Muscle layer of duodenum (tissue), 2 donors: ENCODE results near the gene DTNB.
A peak's percentile ranks its signal among the peaks of the same experiment; 100 is the strongest.

Experiments
- H3K27ac ChIP-seq: one replicate; pipeline ENCODE4 v1.7.0; 2013; ENCODE audit warnings: mild to moderate bottlenecking, low read length
- H3K27me3 ChIP-seq: one replicate; pipeline ENCODE4 v1.7.0; 2013; ENCODE audit warnings: low read depth, mild to moderate bottlenecking, control low read depth, low read length
- H3K36me3 ChIP-seq, 2 donors: one replicate each; pipeline ENCODE4 v1.7.0; 2013; ENCODE audit warnings: low read length in 2 of 2, control low read depth in 1 of 2, mild to moderate bottlenecking in 1 of 2; ENCODE audit not compliant: insufficient read depth in 2 of 2, control insufficient read depth in 1 of 2
- H3K4me1 ChIP-seq, 2 donors: one replicate each; pipeline ENCODE4 v1.7.0; 2013; ENCODE audit warnings: low read length in 2 of 2, mild to moderate bottlenecking in 2 of 2, control low read depth in 1 of 2, moderate library complexity in 1 of 2; ENCODE audit not compliant: insufficient read depth in 2 of 2, control insufficient read depth in 1 of 2
- H3K4me3 ChIP-seq, 2 donors: one replicate each; pipeline ENCODE4 v1.7.0; 2013; ENCODE audit warnings: low read length in 2 of 2, low read depth in 1 of 2, mild to moderate bottlenecking in 1 of 2
- H3K9me3 ChIP-seq, 2 donors: one replicate each; pipeline ENCODE4 v1.7.0; 2013; ENCODE audit warnings: low read length in 2 of 2, control low read depth in 1 of 2, mild to moderate bottlenecking in 1 of 2; ENCODE audit not compliant: control insufficient read depth in 1 of 2
- donor health status: healthy.

DTNB gene

GRCh38 chr2:25478736-25479135, 194.6 kb downstream of the DTNB start:
- H3K4me1 ChIP-seq = no peaks in the 10 kb centered on the region
- peaks cover 0 to 10% of the 10 kb centered on the region in 2 donors for H3K9me3 ChIP-seq
- H3K36me3 ChIP-seq = peaks cover 0 to 6% of the 10 kb centered on the region in 2 donors
- no peak overlapping the region for H3K4me3 ChIP-seq
- H3K27me3 ChIP-seq = no peaks in the 10 kb centered on the region
- H3K27ac ChIP-seq = no peak overlapping the region

- Histone ChIP-seq H3K27ac (no peak overlapping the region), H3K36me3 (peaks cover 0 to 6% of the 10 kb centered on the region in 2 donors), H3K27me3 (no peaks in the 10 kb centered on the region), H3K4me3 (no peak overlapping the region), H3K4me1 (no peaks in the 10 kb centered on the region), H3K9me3 (peaks cover 0 to 10% of the 10 kb centered on the region in 2 donors)
These were observed 199.5 kb downstream of the DTNB start for GRCh38 chr2:25473758-25474340.

- no peak overlapping the region for H3K4me3 ChIP-seq
- peaks cover 0 to 6% of the 10 kb centered on the region in 2 donors for H3K36me3 ChIP-seq
- no peaks in the 10 kb centered on the region for H3K4me1 ChIP-seq
- no peak overlapping the region for H3K27ac ChIP-seq
- H3K9me3 ChIP-seq = peaks cover 0 to 10% of the 10 kb centered on the region in 2 donors
- no peaks in the 10 kb centered on the region for H3K27me3 ChIP-seq
These were observed 200.2 kb downstream of the DTNB start for GRCh38 chr2:25473131-25473530.

- Histone ChIP-seq H3K36me3 (peaks cover 0 to 6% of the 10 kb centered on the region in 2 donors), H3K27ac (no peak overlapping the region), H3K27me3 (no peaks in the 10 kb centered on the region), H3K4me1 (no peaks in the 10 kb centered on the region), H3K9me3 (peaks cover 0 to 7% of the 10 kb centered on the region in 2 donors), H3K4me3 (no peak overlapping the region)
These were observed 202.6 kb downstream of the DTNB start for GRCh38 chr2:25470806-25471205.

GRCh38 chr2:25467743-25468142, 205.6 kb downstream of the DTNB start:
- no peak overlapping the region for H3K27ac ChIP-seq
- no peaks in the 10 kb centered on the region for H3K4me1 ChIP-seq
- no peak overlapping the region for H3K4me3 ChIP-seq
- H3K27me3 ChIP-seq = no peaks in the 10 kb centered on the region
- no peaks in the 10 kb centered on the region for H3K9me3 ChIP-seq
- H3K36me3 ChIP-seq = no peaks in the 10 kb centered on the region

GRCh38 chr2:25462021-25462420, 211.4 kb downstream of the DTNB start:
- H3K27me3 ChIP-seq = no peaks in the 10 kb centered on the region
- no peak overlapping the region for H3K4me3 ChIP-seq
- H3K9me3 ChIP-seq = no peaks in the 10 kb centered on the region
- H3K36me3 ChIP-seq = no peaks in the 10 kb centered on the region
- H3K27ac ChIP-seq = no peak overlapping the region
- H3K4me1 ChIP-seq = peaks cover 0 to 4% of the 10 kb centered on the region in 2 donors

- no peaks in the 10 kb centered on the region for H3K27me3 ChIP-seq
- no peak overlapping the region for H3K4me3 ChIP-seq
- H3K36me3 ChIP-seq = no peaks in the 10 kb centered on the region
- H3K27ac ChIP-seq = no peak overlapping the region
- H3K4me1 ChIP-seq = peaks cover 0 to 5% of the 10 kb centered on the region in 2 donors
- no peaks in the 10 kb centered on the region for H3K9me3 ChIP-seq
These were observed 213.0 kb downstream of the DTNB start for GRCh38 chr2:25460261-25460905.

- H3K27me3 ChIP-seq = no peaks in the 10 kb centered on the region
- H3K4me3 ChIP-seq = no peak overlapping the region
- no peaks in the 10 kb centered on the region for H3K9me3 ChIP-seq
- no peak overlapping the region for H3K27ac ChIP-seq
- peaks cover 0 to 19% of the 10 kb centered on the region in 2 donors for H3K4me1 ChIP-seq
- no peaks in the 10 kb centered on the region for H3K36me3 ChIP-seq
These were observed 218.4 kb downstream of the DTNB start for GRCh38 chr2:25454824-25455611.

GRCh38 chr2:25453199-25453905, 220.0 kb downstream of the DTNB start:
- Histone ChIP-seq H3K4me1 (peaks cover 0 to 19% of the 10 kb centered on the region in 2 donors), H3K36me3 (no peaks in the 10 kb centered on the region), H3K27me3 (no peaks in the 10 kb centered on the region), H3K27ac (peak overlapping the region; percentile 48), H3K9me3 (no peaks in the 10 kb centered on the region), H3K4me3 (no peak overlapping the region)

- peaks cover 0 to 4% of the 10 kb centered on the region in 2 donors for H3K4me1 ChIP-seq
- H3K27me3 ChIP-seq = no peaks in the 10 kb centered on the region
- no peaks in the 10 kb centered on the region for H3K9me3 ChIP-seq
- H3K36me3 ChIP-seq = no peaks in the 10 kb centered on the region
- H3K27ac ChIP-seq = no peak overlapping the region
- no peak overlapping the region for H3K4me3 ChIP-seq
These were observed 224.6 kb downstream of the DTNB start for GRCh38 chr2:25448808-25449207.

GRCh38 chr2:25447018-25447417, 226.4 kb downstream of the DTNB start:
- H3K4me1 ChIP-seq = no peaks in the 10 kb centered on the region
- no peak overlapping the region for H3K4me3 ChIP-seq
- no peaks in the 10 kb centered on the region for H3K9me3 ChIP-seq
- no peaks in the 10 kb centered on the region for H3K36me3 ChIP-seq
- no peak overlapping the region for H3K27ac ChIP-seq
- H3K27me3 ChIP-seq = no peaks in the 10 kb centered on the region
